Heart left ventricle (tissue), 13 donors: ENCODE measurements around the gene HOXB4.

ENCODE experiments used
- POLR2A ChIP-seq, 2 donors: fragments of 450-650 bp; IDR thresholded peaks; one replicate each; pipeline ENCODE4 v1.6.1; 2017; ENCODE audit warnings: antibody characterized with exemption in 2 of 2, mild to moderate bottlenecking in 2 of 2, moderate library complexity in 2 of 2
- TF ChIP-seq, protein P1 (sequence below), 12 donors: fragments of 200-600 bp; sonication (generic) in 4 of 12; IDR thresholded peaks; one replicate each; pipeline versions ENCODE4 v1.5.0 to v1.8.0; 2018 to 2022; ENCODE audit warnings: antibody characterized with exemption in 12 of 12, mild to moderate bottlenecking in 5 of 12
- donor health status: ischemic (EF 13 %, LVEDD 7.1; RV severe dilation, severe dysfunction).
- donor health status: DM: no; HTN: yes; CAD: no.
- donor health status: DM: no; HTN: no; CAD: no.
- donor health status: ischemic (EF 25% LVEDD 6.9; RV normal size, moderate dysfunction).
- donor health status: ischemic (EF 25% LVEDD 5.7; RV mildly dilated, moderate dysfunction).
- donor health status: ischemic (EF 35%, LVEDD 5.7; RV mildly dilated, moderate dysfunction).
- donor health status: nonischemic (EF 11% LVEDD 7.7; RV severe dilation, severe dysfunction).
- donor health status: DM: yes; HTN: yes; CAD: no.
- donor health status: PGD.
- donor health status: ischemic (EF 29% LVEDD 5.4; RV normal size, mild dysfunction).
- donor health status: nonischemic (EF 23%, LVEDD 6.1; RV moderate dilation, normal function).

DNA sequence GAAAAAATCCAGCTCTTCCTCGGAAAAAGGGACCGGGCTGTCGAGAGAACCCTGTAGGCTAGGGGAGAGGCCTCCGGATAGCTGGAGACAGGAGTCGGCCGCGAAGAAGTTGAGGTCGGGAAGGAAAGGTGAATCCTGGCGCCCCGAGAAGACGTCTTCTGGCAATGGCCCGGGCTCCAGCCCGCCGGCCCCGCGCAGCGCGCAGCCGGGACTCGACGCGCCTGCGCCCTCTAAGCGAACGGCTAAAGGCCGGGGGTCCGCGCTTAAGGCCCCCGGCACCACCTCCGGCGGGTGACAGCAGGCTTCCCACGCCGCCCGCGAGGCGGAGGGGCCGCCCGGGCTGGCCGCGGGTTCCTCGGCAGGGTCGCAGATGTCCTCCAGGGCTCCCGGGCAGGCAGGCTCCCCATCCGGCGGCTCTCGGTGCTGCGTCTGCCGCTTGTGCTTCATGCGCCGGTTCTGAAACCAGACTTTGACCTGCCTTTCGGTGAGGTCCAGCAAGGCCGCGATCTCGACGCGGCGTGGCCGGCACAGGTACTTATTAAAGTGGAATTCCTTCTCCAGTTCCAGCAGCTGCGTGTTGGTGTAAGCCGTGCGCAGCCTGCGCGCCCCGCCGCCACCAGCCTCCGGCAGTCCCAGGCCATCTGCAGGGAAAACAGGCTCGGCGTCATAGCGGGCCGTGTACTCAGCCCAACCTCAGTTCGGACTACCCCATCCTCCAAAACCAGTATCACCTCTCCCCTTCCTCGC is 34.9 kb downstream of the HOXB4 start:
- TF ChIP-seq, protein P1, sequence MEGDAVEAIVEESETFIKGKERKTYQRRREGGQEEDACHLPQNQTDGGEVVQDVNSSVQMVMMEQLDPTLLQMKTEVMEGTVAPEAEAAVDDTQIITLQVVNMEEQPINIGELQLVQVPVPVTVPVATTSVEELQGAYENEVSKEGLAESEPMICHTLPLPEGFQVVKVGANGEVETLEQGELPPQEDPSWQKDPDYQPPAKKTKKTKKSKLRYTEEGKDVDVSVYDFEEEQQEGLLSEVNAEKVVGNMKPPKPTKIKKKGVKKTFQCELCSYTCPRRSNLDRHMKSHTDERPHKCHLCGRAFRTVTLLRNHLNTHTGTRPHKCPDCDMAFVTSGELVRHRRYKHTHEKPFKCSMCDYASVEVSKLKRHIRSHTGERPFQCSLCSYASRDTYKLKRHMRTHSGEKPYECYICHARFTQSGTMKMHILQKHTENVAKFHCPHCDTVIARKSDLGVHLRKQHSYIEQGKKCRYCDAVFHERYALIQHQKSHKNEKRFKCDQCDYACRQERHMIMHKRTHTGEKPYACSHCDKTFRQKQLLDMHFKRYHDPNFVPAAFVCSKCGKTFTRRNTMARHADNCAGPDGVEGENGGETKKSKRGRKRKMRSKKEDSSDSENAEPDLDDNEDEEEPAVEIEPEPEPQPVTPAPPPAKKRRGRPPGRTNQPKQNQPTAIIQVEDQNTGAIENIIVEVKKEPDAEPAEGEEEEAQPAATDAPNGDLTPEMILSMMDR (IDR thresholded peaks at IDR 0.05) = peak in 3 of 12 donors; percentile 9 to 30 (median 11)
- TF ChIP-seq POLR2A (IDR thresholded peaks at IDR 0.05) = no peak
